Measurements from ENCODE around the gene FOXP4.

FOXP4 gene

GRCh38 chr6:41644297-41644879 is 98.2 kb downstream of the FOXP4 start:
- no peak for DNase-seq (ENCODE audit: low read depth in 3 of 3)

- no peak for DNase-seq (ENCODE audit: low read depth in 3 of 3)
These were observed 98.9 kb downstream of the FOXP4 start for GRCh38 chr6:41645007-41645618.

GRCh38 chr6:41646026-41646795 is 100.0 kb downstream of the FOXP4 start:
- no peak for DNase-seq (ENCODE audit: low read depth in 3 of 3)

GRCh38 chr6:41647061-41647511 is 100.9 kb downstream of the FOXP4 start:
- DNase-seq (ENCODE audit: low read depth in 3 of 3), result no peak

- DNase-seq (ENCODE audit: low read depth in 3 of 3), result no peak
These were observed 101.9 kb downstream of the FOXP4 start for GRCh38 chr6:41648070-41648585.

- no peak for DNase-seq (ENCODE audit: low read depth in 3 of 3)
These were observed 102.7 kb downstream of the FOXP4 start for GRCh38 chr6:41648921-41649320.

GRCh38 chr6:41649596-41649995 is 103.4 kb downstream of the FOXP4 start:
- no peak for DNase-seq (ENCODE audit: low read depth in 3 of 3)

GRCh38 chr6:41650120-41650519 is 103.9 kb downstream of the FOXP4 start:
- no peak for DNase-seq (ENCODE audit: low read depth in 3 of 3)

- DNase-seq (ENCODE audit: low read depth in 3 of 3), result no peak
These were observed 105.2 kb downstream of the FOXP4 start for GRCh38 chr6:41651246-41651961.

Data from stimulated activated CD4-positive, alpha-beta T cell treated with anti-CD3 and anti-CD28 coated beads, TNF-alpha, amount 100 ng/mL, for 48 hours (primary cell).